ENCODE measurements around the gene EOGT.

Gene EOGT

DNA sequence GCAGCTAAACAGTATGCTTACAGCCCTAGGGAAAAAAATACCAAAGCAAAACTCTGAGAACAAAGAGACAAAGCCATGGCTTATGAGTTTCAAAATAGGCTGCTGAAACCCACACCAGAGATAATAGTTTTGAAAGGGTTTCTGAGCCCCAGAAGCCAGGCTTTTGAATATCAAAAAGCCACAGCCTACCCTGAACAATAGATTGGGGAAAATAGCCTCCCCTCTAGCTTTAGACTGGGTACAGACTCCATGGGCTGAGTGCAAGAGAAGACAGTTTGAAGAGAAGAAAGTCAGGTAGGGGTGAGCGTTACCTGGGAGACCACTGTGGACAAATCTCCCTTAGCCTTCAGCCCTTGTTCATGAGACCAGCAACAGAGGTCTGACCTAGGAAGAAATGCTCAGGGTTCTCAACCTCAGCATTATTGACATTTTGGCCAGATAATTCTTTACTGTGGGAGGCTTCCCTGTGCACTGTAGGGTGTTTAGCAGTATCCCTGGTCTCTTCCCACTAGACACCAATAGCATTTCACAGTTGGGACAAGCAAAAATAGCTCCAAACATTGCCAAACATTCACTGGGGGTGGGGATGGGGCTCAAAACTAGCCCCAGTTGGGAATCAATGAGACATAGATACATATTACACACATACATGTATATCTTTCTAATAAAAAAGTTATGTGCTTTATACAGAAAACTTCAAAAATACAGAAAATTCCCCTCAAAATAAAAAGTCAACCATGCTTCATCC lies 69.6 kb downstream of the EOGT start:
- H3K4me3 ChIP-seq (ENCODE audit: low read depth, low read length): no peak overlapping the region
- TF ChIP-seq, protein P1, sequence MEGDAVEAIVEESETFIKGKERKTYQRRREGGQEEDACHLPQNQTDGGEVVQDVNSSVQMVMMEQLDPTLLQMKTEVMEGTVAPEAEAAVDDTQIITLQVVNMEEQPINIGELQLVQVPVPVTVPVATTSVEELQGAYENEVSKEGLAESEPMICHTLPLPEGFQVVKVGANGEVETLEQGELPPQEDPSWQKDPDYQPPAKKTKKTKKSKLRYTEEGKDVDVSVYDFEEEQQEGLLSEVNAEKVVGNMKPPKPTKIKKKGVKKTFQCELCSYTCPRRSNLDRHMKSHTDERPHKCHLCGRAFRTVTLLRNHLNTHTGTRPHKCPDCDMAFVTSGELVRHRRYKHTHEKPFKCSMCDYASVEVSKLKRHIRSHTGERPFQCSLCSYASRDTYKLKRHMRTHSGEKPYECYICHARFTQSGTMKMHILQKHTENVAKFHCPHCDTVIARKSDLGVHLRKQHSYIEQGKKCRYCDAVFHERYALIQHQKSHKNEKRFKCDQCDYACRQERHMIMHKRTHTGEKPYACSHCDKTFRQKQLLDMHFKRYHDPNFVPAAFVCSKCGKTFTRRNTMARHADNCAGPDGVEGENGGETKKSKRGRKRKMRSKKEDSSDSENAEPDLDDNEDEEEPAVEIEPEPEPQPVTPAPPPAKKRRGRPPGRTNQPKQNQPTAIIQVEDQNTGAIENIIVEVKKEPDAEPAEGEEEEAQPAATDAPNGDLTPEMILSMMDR (conservative IDR thresholded peaks at IDR 0.05; ENCODE audit: low read depth, low read length): no peak
- DNase-seq (ENCODE audit: low read depth): no peak

DNA sequence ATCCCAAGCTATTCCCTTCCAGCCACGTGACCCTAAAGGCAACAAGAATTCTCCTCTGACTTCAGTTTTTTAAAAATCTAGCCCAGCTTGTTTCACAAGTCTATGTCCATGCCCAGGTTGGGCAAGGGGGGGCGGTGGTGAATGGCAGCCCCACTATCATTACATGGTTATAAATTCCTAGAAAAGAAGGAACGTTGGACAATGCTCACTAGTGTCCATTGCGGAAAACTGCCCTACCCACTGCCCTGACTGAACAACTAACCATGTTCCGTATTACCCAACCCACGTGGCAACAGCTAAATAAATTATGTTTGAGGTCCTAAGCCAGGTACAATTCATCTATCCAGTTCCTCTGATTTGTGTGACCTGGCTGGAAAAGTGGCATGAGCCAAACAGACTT lies 72.4 kb downstream of the EOGT start:
- TF ChIP-seq, protein P1 (conservative IDR thresholded peaks at IDR 0.05; ENCODE audit: low read depth, low read length): no peak
- H3K4me3 ChIP-seq (ENCODE audit: low read depth, low read length): no peak overlapping the region
- DNase-seq (ENCODE audit: low read depth): no peak

DNA sequence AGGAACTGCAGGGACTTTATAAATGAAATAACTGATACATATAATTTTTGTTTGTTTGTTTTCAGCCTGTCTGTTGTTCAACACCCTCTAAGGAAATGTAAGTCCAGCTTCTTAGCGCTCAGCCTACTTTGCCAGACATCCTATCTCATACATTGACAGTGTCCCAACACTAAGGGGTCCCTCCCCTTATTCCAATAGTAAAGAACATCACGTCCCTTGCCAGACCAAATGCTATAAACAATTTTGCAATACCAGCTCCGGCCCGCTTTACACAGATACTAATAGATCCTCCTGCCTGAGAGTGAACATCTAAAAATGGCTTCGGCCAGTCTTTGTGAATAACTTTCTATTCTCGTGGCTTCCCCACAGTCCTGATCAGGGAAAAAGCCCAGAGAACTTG lies 76.6 kb downstream of the EOGT start:
- H3K4me3 ChIP-seq (ENCODE audit: low read depth, low read length): no peak overlapping the region
- TF ChIP-seq, protein P1 (conservative IDR thresholded peaks at IDR 0.05; ENCODE audit: low read depth, low read length): no peak
- DNase-seq (ENCODE audit: low read depth): no peak

DNA sequence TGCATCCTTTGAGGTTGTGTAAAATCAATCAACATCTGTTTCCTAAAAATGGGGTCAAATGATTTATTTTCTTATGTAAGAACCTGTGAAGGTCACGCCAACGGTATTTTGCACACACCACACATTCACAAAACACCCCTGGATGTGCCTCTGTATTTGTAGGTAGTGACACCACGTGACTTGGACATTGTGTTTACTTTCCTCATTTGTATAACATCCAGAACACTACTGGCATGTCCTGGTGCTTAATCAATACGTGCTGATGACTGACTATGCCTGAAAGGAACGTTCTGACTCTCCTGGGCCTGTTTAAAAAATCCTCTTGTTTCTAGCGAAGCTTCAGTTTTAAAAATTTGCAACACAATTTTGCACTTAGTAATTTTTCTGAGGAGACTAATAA lies 77.7 kb downstream of the EOGT start:
- TF ChIP-seq, protein P1 (conservative IDR thresholded peaks at IDR 0.05; ENCODE audit: low read depth, low read length): no peak
- no peak overlapping the region for H3K4me3 ChIP-seq (ENCODE audit: low read depth, low read length)
- DNase-seq (ENCODE audit: low read depth): no peak

DNA sequence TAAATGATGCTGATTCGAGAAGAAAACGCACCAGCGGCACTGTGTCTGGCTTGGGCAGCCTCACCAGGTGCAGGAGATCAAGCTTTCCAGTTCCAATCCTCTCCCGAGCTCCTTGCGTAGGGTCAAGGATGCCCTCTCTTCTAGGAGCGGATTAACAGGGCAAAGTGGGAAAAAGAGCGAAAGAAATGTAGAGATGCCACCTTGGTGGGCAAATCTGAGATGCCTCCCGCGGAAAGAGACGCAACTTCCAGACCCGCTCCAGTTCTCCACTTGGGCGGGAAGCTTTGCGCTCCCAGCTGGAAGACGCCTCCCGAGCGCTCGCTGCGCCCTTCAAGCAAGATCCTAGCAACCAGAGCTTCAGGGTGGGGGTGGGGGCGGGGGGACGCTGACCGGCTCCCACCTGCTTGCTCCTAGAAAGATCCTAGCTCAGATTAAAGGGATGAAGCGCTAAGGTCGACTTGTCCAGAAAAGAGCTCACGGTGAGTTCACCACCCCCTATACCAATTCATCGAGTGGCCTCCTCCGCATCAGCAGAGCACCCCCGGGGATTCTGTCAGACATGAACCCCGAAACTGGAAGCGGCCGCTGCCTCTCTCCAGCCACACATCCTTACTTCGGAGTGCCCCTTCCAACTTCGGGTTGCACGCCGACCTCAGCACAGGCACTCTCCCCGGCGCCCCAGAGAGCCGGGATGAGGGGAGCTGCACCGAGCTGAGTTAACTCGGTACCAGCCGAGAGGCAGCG lies 81.9 kb downstream of the EOGT start:
- no peak for DNase-seq (ENCODE audit: low read depth)
- TF ChIP-seq, protein P1 (conservative IDR thresholded peaks at IDR 0.05; ENCODE audit: low read depth, low read length): no peak
- H3K4me3 ChIP-seq (ENCODE audit: low read depth, low read length): no peak overlapping the region
